Amniotic stem cell (primary cell): ENCODE measurements around the gene ENPP6.
"Not testable (repeated sequence)": the region's sequence is repeated elsewhere in the genome, so short reads cannot be mapped to it uniquely, and the experiment has no call there.

ENCODE experiments used
- DNase-seq: peaks from one replicate; lab custom pipeline; 2025; lab: John Stamatoyannopoulos, UW

The ENPP6 gene

DNA sequence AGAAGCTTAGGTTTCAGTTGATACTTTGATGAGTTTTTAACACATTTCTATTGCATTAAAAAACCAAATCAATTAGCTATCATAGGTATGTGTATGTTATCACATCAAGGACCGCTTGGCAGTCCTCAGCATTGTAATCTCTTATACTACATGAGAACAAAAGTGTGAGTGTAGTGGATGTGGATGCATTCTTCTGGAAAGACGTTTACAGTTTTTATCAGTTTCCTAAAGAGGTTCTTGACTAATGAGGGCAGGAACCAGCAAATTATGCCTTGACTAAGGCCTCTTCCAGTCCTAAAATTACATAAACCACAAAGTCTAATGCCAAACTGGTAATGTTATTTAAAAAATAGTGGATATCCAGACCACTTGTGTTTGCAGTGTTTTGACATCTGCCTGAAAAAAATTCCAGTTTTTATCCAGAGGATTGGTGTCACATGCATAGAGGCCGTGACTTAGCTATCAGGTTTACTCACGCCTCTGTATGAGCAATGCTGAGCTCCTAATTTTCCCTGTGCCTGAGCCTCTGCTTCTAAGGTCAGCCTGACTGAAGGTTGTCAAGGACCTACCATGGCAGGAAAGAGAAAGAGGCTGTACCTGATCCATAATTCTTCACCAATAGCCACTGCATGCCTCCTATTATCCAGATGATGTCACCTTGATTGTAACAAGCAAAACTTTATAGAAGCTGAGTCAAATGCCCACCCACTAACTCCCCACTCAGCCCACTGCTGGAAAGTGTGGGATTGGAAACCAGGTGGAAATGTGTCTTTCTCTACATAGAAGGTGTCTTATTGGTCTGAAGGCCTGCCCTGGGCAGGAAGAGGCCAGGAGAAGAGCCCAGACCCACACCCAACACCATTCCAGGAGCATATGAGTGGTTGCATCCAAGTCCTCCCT lies 68.7 kb downstream of the ENPP6 start:
- no peak for DNase-seq

DNA sequence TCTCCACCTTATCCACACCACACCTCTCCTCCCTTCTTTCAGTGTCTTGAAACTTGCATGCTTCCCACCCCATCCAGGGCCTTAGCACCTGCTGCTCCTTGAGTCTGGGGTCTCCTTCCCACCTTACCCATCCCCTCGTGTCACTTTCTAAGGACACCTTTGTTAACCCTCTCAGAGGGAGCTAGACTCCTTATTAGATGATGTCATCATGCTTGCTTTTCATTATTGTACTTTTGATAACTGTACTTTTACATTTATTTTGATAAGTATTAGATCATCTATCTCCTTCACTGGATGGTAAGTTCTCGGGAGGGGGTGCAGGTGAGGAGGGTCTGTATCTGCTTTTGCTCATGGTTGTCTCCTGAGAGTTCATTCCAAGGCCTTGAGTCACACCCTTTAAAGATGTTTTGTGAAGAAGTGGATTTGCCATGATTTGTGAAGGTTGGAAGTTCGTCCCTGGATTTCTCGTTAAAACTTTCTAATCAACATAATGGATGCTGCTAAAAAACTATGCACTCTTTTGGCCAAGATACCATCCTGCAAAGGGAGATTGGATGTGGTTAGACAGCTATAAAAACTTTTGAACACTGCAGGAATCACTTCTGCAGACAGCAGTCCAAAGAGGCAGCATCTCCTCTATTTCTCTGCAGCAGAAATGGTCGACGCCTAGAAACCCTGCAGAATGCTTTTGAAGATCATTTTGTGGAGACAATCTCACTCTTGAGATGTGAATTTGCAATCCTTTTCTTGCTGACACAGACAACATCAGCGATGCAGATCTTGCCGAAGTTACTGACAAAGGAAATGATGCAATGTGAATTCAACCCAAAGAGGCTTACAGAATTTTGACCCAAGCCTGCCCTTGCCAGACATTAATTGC lies 69.6 kb downstream of the ENPP6 start:
- DNase-seq: no peak

DNA sequence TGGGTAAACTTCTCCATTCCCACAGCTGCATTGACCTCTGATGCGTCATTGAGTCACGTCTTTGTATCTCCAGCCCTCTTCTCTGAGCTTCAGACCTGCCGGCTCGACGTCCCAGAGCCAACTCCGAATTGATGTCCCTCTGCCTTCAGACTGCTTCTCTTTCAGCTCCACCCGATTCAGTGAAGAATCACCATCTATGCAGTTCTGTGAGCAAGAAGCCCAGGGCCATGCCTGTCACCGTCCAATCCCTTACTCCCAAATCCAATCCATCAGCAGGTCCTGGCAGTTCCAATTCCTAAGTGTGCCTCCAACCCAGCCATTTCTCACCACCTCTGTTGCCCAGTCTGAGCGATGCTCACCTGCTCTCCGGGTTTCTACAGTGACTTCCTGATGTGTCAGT lies 70.7 kb downstream of the ENPP6 start:
- no peak for DNase-seq

DNA sequence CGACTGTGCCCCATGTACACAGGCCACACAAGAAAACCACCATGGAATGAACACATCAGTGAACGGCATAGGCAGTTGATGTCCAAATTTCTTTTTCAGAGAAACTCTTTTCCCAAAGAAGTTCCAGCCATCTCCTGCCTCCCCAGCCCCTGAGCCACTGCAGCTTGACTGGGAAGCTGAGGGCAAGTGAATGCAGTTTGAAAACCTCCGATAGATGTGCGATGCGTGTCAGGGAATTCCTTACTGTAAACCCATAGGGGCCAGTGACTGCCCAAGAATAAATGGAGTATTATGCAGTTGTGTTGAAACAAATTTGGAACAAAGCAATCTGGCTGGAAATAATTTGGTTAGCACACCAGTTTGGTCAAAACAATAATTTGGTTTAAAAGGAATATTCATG lies 72.1 kb downstream of the ENPP6 start:
- DNase-seq: no peak

DNA sequence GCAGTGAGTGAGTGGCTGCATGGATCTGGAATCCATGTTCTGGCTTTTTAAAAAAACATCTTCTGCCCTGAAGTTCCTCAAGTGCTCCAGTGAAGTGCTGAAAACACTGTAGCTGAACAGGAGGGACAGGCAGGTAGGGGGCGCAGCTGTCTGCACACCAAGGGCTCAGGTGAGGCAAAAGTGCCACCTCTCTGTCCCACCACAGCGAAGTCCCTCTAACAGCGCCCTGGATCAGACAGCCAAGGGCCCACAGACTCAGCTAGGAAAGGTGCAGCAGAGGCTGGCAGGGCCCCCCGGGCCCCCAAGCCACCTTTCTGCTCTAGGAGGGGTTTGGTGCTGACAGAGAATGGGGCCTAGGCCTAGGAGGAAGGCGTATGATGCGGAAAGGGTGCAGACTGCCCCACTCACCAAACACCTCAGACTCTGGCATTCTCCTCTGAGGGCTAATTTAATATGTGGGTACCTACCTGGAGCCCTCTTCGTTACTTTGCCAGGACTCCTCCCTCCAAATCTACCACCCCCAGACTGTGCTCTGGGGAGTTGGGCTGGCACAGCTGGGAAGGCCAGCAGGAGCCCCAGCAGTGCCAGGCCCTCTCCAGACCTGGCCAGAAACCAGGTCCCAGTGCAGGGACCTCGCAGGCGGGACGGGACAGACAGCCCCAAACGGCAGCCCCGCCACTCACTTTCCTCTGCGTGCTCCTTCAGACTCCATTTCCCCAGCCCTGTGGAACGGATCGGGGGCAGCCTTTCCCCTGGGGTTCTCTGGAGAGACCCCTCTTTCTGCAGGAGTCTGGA lies 73.7 kb downstream of the ENPP6 start:
- no peak for DNase-seq

DNA sequence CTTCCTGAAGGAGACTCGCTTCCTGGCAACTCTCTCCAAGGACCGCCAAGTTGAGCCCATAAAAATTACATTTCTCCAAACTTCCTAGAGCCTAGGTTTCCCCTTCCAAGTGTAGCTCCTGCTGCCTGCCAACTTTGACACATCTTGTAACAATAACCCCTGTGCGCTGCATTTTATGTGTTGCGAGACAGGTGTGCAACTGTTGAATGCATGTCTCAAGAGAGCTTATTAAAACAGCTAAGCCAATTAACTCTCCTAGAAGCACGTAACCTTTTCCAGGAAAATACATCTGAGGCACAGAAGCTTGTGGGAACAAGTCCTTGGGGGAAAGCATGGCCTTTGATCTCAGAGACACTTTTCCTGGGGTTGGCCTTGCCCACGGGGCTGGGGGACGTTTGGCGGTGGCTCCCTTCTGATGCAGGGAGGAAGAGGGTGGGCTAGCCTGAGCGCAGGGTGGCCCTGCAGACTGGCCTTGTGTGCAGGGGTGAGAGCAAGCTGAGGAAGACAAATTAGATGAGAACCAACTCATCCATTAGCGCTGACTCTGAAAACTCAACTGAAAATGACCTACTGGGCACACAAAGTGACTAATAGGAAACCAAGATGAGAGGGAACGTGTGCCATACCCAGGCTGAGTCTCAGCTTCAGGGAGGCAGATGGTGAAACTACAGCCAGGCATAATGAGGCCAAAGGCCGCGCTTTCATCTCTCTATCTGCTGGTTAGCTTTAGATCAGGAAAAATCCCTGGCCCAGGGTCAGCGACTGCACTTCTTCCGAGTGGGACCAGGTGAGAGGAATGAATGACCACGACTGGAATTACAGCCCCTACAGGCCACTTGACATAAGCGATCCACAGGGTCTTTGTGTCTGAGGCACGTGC lies 75.3 kb downstream of the ENPP6 start:
- no peak for DNase-seq

DNA sequence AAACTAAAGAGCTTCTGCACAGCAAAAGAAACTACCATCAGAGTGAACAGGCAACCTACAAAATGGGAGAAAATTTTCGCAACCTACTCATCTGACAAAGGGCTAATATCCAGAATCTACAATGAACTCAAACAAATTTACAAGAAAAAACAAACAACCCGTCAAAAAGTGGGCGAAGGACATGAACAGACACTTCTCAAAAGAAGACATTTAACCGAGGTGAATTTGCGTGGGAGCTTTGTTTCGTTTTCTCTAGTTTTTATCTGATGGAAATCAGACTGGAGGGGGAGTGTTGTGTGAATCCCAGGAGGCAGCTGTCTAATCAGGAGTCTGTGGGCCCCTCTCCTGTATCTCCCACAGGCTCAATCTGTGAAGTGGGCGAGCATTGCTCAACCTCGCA lies 76.8 kb downstream of the ENPP6 start:
- DNase-seq: not testable (repeated sequence)

DNA sequence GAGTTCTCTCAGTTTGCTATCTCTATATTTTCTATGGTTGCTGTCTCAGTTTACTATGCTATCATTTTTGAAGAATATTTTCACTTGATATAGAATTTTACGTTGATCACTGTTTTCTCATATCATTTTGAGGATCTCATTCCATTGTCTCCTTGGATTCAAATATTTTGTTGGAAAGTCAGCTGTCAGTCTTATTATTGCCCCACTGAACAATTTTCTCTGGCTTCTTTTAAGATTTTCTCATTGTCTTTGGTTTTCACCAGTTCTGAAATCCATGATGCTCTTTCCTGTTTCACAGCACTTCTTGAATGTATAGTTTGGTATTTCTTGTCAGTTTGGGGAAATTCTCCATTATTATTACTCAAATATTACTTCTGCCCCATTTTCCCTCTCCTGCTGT lies 81.1 kb downstream of the ENPP6 start:
- no peak for DNase-seq

DNA sequence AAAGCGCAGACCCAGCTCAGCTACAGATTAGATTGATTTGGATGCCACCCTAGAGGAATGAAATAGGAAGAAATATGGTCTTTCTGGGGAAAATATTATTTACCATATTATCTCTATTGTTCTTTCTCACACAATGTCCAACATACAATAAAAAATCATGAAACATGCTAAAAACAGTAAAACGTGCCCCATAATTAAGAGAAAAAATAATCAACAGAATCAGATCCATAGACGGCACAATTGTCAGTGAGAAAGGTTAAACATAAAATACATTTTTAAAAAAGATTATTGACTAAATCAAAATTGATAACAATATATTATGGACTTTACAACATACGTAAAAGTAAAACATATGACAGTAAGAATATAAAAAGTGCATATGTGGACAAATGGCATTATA lies 90.9 kb downstream of the ENPP6 start:
- DNase-seq: no peak

DNA sequence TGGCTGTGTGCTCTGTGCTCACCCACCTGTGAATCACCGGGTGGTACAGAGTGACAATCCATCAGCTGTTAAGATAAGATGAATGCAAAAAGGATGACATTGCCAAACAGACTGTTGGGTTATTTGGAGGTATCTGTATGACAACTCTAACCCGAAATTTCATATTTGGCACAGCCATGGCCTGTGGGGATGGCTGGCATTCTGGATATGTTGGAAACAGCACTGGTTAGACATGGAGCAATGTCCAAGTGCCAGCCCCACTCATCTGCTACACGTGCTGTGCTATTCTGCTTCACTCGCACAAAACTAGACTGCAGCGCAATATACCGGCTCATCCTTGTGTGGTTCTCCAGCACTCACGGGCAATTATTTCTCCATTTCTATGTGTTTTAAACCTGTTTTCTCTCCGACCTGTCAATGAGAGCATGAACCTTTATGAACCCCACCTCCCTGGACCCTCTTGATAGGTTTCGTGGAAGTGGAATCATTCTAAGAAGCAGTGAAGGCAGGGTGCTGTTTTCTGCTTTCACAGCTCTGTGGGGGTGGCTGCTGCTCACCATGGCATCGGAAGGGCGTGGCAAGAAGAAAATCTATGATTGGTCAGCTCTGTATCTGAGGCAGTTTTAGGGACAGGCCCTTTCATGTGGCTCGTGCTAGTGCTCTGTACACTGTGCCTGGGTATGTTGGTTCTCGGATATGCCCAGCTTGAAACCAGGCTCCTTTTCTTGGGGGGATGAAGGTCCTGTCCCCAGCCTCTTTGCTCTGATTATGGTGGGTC lies 94.9 kb downstream of the ENPP6 start:
- no peak for DNase-seq

DNA sequence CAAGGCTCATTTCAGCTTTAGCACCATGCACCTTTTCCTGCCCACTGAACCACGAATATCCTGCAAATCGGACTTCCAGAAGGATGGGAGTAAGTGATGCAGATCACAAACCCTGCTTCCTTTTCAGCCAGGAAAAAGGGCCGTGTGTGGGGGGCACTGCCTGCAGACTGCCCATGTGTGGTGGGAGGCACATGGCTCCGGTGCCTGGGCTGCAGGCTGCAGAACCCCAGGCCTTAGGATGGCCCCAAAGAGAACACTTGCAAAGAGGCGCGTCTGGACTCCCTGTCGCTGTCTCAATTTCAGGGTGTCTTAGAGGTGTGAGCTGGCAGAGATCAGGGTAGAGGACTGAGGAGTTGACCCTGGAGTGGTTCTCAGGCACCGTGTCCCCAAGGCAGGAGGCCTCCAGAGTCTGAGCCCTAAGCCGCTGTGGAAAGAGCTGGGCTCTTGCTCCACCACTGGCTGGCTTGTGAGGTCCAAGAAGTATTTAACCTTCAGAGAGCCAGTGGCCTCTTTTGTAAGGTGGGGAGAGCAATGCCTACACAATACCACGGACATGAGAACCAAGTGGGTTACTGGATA lies 97.0 kb downstream of the ENPP6 start:
- no peak for DNase-seq

DNA sequence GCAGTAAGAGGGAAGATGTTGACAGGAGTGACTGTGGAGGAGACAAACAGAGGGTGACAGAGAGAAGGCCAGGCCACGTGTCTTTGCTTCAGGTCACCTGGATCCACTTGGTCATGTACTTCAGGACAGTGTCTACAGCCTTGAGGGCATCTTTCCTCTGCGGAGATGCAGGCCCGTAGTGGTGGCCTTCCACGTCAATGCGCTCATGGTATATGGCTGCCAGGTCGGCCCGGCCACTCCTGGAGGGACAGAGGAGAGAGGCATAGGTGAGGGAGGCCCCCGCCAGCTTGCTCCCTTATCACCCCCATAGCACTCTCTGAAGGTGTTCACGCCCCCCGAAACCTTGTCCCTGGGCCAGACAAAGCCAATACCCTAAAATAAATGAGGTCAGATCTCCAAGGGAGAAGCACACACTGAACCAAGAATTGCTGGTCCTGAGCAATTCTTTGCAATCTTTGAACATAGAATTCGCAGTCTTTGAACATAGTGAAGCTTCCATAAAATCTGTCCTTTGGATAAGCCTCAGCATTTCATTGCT lies 99.9 kb downstream of the ENPP6 start:
- no peak for DNase-seq

DNA sequence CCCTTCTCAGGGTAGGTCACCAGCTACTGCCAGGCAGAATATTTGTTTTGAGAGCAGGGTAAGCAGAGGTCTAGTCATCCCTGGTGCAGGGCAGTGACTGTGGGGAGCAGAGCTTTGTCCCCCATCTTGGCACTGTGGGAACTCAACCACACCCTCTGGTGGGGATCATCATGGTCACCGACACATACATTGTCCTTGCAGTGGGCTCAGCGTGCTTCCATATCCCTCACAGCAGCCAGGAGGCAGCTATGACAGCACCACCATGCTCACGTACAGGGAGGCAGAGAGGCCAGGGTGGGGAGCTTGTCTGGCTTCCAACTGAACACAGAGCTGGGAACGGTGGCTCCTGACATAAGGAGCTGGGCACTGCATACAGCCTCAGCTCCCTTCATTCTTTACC lies 102.3 kb downstream of the ENPP6 start:
- DNase-seq: no peak

DNA sequence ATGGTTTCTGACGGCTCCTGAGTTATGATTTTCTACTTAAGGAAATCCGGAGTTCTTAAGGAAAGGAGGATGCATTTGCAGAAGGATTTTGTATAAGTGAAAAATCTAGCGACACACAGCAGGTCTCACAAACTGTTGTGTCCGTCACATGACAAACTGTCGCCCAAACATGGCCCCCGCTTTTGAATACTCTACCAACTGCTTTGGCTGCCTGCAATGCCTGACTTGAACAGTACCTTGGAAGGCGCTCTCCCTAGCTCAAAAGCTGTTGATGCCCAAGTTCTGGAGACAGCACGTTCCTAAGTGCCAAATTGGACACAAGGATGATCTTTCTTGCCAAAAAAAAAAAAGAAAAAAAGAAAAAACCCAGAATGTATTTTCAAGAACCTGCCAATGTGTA lies 103.2 kb downstream of the ENPP6 start:
- DNase-seq: no peak

DNA sequence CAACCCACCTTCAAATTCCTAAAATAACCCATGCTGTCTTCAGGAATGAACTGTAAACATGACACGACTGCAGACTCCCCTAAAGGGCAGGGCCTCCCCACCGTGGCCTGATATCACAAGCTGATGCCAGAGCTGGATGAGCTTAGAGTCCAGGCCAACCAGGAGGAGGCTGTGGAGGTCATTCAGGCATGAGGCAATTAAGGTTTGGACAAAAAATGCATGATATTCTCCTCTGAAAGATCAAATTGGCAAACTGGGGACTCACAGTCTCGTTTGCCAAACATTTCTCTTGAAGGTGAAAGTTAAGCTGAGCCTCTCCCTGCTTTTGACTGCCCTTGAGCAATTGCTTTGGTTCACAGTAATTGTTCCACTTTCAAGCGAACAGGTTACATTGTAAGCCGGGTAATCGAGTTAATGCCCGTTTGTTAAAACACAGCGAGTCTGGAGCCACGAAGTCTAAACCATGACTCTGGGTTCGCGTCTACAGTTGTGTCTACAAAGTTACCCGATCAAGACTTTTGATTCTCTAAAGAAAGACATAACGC lies 105.6 kb downstream of the ENPP6 start:
- DNase-seq: no peak

DNA sequence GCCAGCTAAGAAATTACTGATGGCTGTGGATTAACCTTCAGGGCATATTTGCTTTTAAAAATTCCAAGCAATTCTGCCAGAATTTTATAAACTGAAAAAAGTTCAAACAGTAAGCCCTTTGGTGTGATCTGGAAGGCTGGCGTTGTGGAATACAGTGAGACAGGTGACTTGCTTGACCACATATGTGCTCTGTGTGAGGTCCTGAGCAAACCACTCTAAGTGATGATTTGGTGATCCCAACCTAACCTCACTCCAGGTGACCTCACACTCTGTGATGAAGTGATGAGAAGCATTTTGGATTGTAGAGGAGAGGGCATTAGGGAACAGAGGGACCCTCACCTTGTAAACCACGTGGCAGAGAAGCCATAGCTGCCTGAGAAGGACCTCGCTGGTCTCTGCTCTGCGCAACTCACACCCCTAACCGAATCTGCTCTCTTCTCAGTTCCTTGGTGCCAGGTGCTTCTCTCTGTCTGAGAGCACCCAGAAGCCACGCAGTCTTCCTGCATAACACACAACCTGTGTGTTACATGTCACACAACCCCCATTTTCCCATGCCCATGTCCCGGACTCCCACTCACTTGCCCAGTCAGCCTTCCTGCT lies 106.3 kb downstream of the ENPP6 start:
- no peak for DNase-seq

DNA sequence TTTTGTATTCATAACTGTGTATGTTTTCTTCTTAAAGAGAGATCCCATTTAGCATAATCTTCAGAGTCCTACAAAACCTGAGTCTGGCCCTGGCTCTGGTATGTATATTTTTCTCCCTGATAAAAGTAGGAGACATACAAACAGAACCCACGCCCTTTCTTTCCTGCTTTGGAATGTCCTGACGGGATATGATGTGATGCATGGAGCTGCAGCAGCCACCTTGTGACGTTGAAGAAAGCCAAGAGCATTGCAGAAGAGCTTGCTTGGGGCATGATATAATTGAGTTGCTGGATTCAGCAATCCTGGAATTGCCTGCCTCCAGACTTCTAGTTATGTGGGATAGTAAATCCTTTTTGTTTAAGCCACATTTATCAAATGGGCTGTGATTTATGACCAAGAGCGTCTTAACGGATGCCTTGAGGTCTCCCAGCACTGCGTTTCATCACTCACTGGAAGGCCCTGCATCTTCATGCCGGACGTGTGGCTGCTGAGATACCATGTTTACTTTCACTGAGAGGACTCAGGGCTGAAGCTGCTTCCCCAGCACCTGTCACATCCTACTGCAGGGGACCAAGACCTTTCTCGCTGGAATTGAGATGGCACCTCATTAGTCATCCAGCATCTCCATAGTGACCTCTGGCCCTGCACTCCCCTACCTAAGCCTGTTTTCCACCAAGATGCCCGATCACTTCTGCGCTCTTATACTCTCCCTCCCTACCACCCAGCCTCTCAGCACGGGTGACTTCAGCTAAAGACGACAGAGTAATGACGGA lies 107.0 kb downstream of the ENPP6 start:
- DNase-seq: no peak

DNA sequence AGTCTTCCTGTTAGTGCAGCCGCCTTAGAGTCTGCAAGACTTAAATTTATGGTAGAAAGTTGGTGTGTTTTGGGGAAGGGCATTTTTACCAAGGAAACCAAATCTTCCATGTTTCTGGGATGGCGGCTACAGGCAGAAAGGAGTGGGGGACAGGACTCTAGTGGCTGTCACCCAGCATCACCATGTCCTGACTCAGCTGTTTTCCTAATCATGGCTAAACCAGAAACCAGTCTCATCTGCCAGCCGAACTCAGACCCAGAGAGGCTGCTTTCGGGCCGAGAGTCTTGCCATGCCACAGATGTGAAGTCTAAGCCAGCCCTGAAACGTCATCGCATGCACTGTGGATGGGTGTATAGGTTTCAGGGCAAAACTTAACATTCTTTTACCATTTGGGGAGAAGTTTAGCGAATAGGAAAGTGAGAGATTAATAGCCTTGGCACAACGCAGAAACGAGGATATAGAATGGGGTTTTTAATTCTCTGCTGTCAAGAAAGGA lies 109.6 kb downstream of the ENPP6 start:
- DNase-seq: no peak
